Measurements from ENCODE around the gene SSBP1. TPM values are rescaled to one million over a fixed set of nuclear protein-coding genes. Genes with fewer than 3 reads are reported as not detected.
"Not testable (repeated sequence)": the region's sequence is repeated elsewhere in the genome, so short reads cannot be mapped to it uniquely, and the experiment has no call there.

Gene SSBP1
- 100 to 1,000 TPM; 159 to 209 TPM for polyA plus RNA-seq

- Histone ChIP-seq H3K4me3 (ENCODE audit: low read depth in 1 of 2, low read length in 2 of 2) (peak within 1 kb of the TSS; percentile 94 to 95), H3K4me1 (ENCODE audit: control insufficient read depth in 2 of 2, insufficient read depth in 2 of 2, low read length in 1 of 2) (peaks cover 0 to 2% of the 10 kb centered on the region in 2 donors), H3K36me3 (ENCODE audit: control insufficient read depth in 2 of 2, insufficient read depth in 2 of 2, low read length in 1 of 2) (peaks cover 2 to 4% of the 10 kb centered on the region in 2 donors), H3K27ac (ENCODE audit: low read depth in 2 of 2, low read length in 1 of 2) (peak within 1 kb of the TSS; percentile 92 to 97), H3K9me3 (ENCODE audit: control insufficient read depth in 2 of 2, insufficient read depth in 1 of 2, low read depth in 1 of 2, low read length in 1 of 2) (no peaks in the 10 kb centered on the region), H3K27me3 (ENCODE audit: control insufficient read depth in 1 of 2, insufficient read depth in 2 of 2, low read length in 2 of 2) (no peaks in the 10 kb centered on the region)
- WGBS, 2 donors = 1% methylated on average over 46 of the region's 46 CpGs
Measured at GRCh38 chr7:141737836-141738591, at the start of gene SSBP1. SSBP1 (plus strand) TSS chr7:141738358; CDS start chr7:141739167, 809 bp downstream.

- not testable (repeated sequence) for H3K36me3 ChIP-seq (ENCODE audit: control insufficient read depth in 2 of 2, insufficient read depth in 2 of 2, low read length in 1 of 2); H3K4me3 ChIP-seq (ENCODE audit: low read depth in 1 of 2, low read length in 2 of 2); H3K4me1 ChIP-seq (ENCODE audit: control insufficient read depth in 2 of 2, insufficient read depth in 2 of 2, low read length in 1 of 2); H3K27ac ChIP-seq (ENCODE audit: low read depth in 2 of 2, low read length in 1 of 2); H3K27me3 ChIP-seq (ENCODE audit: control insufficient read depth in 1 of 2, insufficient read depth in 2 of 2, low read length in 2 of 2); H3K9me3 ChIP-seq (ENCODE audit: control insufficient read depth in 2 of 2, insufficient read depth in 1 of 2, low read depth in 1 of 2, low read length in 1 of 2)
- WGBS, 2 donors = 97 to 100% methylated on average over 3 of the region's 3 CpGs
Measured at GRCh38 chr7:141689072-141689825, 48.9 kb upstream of the SSBP1 start.

GRCh38 chr7:141691540-141691939 is 46.6 kb upstream of the SSBP1 start:
- WGBS, 2 donors = 85 to 92% methylated on average over 3 of the region's 3 CpGs

GRCh38 chr7:141691961-141692360 is 46.2 kb upstream of the SSBP1 start:
- Histone ChIP-seq H3K4me3 (ENCODE audit: low read depth in 1 of 2, low read length in 2 of 2) (no peak overlapping the region), H3K27me3 (ENCODE audit: control insufficient read depth in 1 of 2, insufficient read depth in 2 of 2, low read length in 2 of 2) (no peaks in the 10 kb centered on the region), H3K9me3 (ENCODE audit: control insufficient read depth in 2 of 2, insufficient read depth in 1 of 2, low read depth in 1 of 2, low read length in 1 of 2) (no peaks in the 10 kb centered on the region), H3K4me1 (ENCODE audit: control insufficient read depth in 2 of 2, insufficient read depth in 2 of 2, low read length in 1 of 2) (peaks cover 0 to 8% of the 10 kb centered on the region in 2 donors), H3K27ac (ENCODE audit: low read depth in 2 of 2, low read length in 1 of 2) (no peak overlapping the region), H3K36me3 (ENCODE audit: control insufficient read depth in 2 of 2, insufficient read depth in 2 of 2, low read length in 1 of 2) (peaks cover 0 to 3% of the 10 kb centered on the region in 2 donors)
- whole genome bisulfite sequencing, 2 donors = 85 to 88% methylated on average over 4 of the region's 4 CpGs

More at GRCh38 chr7:141691540-141691939, 46.6 kb upstream of the SSBP1 start:
- H3K4me1 ChIP-seq (ENCODE audit: control insufficient read depth in 2 of 2, insufficient read depth in 2 of 2, low read length in 1 of 2) = peaks cover 0 to 7% of the 10 kb centered on the region in 2 donors
- H3K36me3 ChIP-seq (ENCODE audit: control insufficient read depth in 2 of 2, insufficient read depth in 2 of 2, low read length in 1 of 2) = peaks cover 0 to 3% of the 10 kb centered on the region in 2 donors
- H3K27me3 ChIP-seq (ENCODE audit: control insufficient read depth in 1 of 2, insufficient read depth in 2 of 2, low read length in 2 of 2) = no peaks in the 10 kb centered on the region
- H3K9me3 ChIP-seq (ENCODE audit: control insufficient read depth in 2 of 2, insufficient read depth in 1 of 2, low read depth in 1 of 2, low read length in 1 of 2) = no peaks in the 10 kb centered on the region
- H3K4me3 ChIP-seq (ENCODE audit: low read depth in 1 of 2, low read length in 2 of 2) = no peak overlapping the region
- no peak overlapping the region for H3K27ac ChIP-seq (ENCODE audit: low read depth in 2 of 2, low read length in 1 of 2)

- Histone ChIP-seq H3K36me3 (ENCODE audit: control insufficient read depth in 2 of 2, insufficient read depth in 2 of 2, low read length in 1 of 2) (peaks cover 0 to 3% of the 10 kb centered on the region in 2 donors), H3K4me1 (ENCODE audit: control insufficient read depth in 2 of 2, insufficient read depth in 2 of 2, low read length in 1 of 2) (peaks cover 2 to 9% of the 10 kb centered on the region in 2 donors), H3K9me3 (ENCODE audit: control insufficient read depth in 2 of 2, insufficient read depth in 1 of 2, low read depth in 1 of 2, low read length in 1 of 2) (no peaks in the 10 kb centered on the region), H3K27ac (ENCODE audit: low read depth in 2 of 2, low read length in 1 of 2) (no peak overlapping the region), H3K4me3 (ENCODE audit: low read depth in 1 of 2, low read length in 2 of 2) (no peak overlapping the region), H3K27me3 (ENCODE audit: control insufficient read depth in 1 of 2, insufficient read depth in 2 of 2, low read length in 2 of 2) (no peaks in the 10 kb centered on the region)
- 87 to 90% methylated on average over 3 of the region's 3 CpGs for WGBS, 2 donors
Measured at GRCh38 chr7:141693082-141693481, 45.1 kb upstream of the SSBP1 start.

GRCh38 chr7:141695803-141696289 is 42.3 kb upstream of the SSBP1 start:
- 66 to 72% methylated on average over 6 of the region's 6 CpGs for WGBS, 2 donors
- Histone ChIP-seq H3K27ac (ENCODE audit: low read depth in 2 of 2, low read length in 1 of 2) (no peak overlapping the region), H3K4me1 (ENCODE audit: control insufficient read depth in 2 of 2, insufficient read depth in 2 of 2, low read length in 1 of 2) (peaks cover 4 to 13% of the 10 kb centered on the region in 2 donors), H3K9me3 (ENCODE audit: control insufficient read depth in 2 of 2, insufficient read depth in 1 of 2, low read depth in 1 of 2, low read length in 1 of 2) (no peaks in the 10 kb centered on the region), H3K27me3 (ENCODE audit: control insufficient read depth in 1 of 2, insufficient read depth in 2 of 2, low read length in 2 of 2) (no peaks in the 10 kb centered on the region), H3K36me3 (ENCODE audit: control insufficient read depth in 2 of 2, insufficient read depth in 2 of 2, low read length in 1 of 2) (peaks cover 0 to 3% of the 10 kb centered on the region in 2 donors), H3K4me3 (ENCODE audit: low read depth in 1 of 2, low read length in 2 of 2) (no peak overlapping the region)

GRCh38 chr7:141696348-141696747 is 41.8 kb upstream of the SSBP1 start:
- Histone ChIP-seq H3K4me1 (ENCODE audit: control insufficient read depth in 2 of 2, insufficient read depth in 2 of 2, low read length in 1 of 2) (peaks cover 5 to 13% of the 10 kb centered on the region in 2 donors), H3K9me3 (ENCODE audit: control insufficient read depth in 2 of 2, insufficient read depth in 1 of 2, low read depth in 1 of 2, low read length in 1 of 2) (no peaks in the 10 kb centered on the region), H3K27me3 (ENCODE audit: control insufficient read depth in 1 of 2, insufficient read depth in 2 of 2, low read length in 2 of 2) (no peaks in the 10 kb centered on the region), H3K4me3 (ENCODE audit: low read depth in 1 of 2, low read length in 2 of 2) (no peak overlapping the region), H3K27ac (ENCODE audit: low read depth in 2 of 2, low read length in 1 of 2) (no peak overlapping the region), H3K36me3 (ENCODE audit: control insufficient read depth in 2 of 2, insufficient read depth in 2 of 2, low read length in 1 of 2) (no peaks in the 10 kb centered on the region)
- 51 to 56% methylated on average over 2 of the region's 2 CpGs for WGBS, 2 donors

- 66 to 77% methylated on average over 10 of the region's 10 CpGs for WGBS, 2 donors
- H3K4me1 ChIP-seq (ENCODE audit: control insufficient read depth in 2 of 2, insufficient read depth in 2 of 2, low read length in 1 of 2) = peaks cover 5 to 13% of the 10 kb centered on the region in 2 donors
- no peak overlapping the region for H3K27ac ChIP-seq (ENCODE audit: low read depth in 2 of 2, low read length in 1 of 2)
Measured at GRCh38 chr7:141697211-141697871, 40.8 kb upstream of the SSBP1 start.

GRCh38 chr7:141698247-141699015 is 39.7 kb upstream of the SSBP1 start:
- no peaks in the 10 kb centered on the region for H3K9me3 ChIP-seq (ENCODE audit: control insufficient read depth in 2 of 2, insufficient read depth in 1 of 2, low read depth in 1 of 2, low read length in 1 of 2)
- H3K27me3 ChIP-seq (ENCODE audit: control insufficient read depth in 1 of 2, insufficient read depth in 2 of 2, low read length in 2 of 2) = no peaks in the 10 kb centered on the region
- 93 to 100% methylated on average over 1 of the region's 1 CpG for WGBS, 2 donors
- no peak overlapping the region for H3K27ac ChIP-seq (ENCODE audit: low read depth in 2 of 2, low read length in 1 of 2)
- H3K4me3 ChIP-seq (ENCODE audit: low read depth in 1 of 2, low read length in 2 of 2) = no peak overlapping the region
- no peaks in the 10 kb centered on the region for H3K36me3 ChIP-seq (ENCODE audit: control insufficient read depth in 2 of 2, insufficient read depth in 2 of 2, low read length in 1 of 2)
- H3K4me1 ChIP-seq (ENCODE audit: control insufficient read depth in 2 of 2, insufficient read depth in 2 of 2, low read length in 1 of 2) = peaks cover 5 to 13% of the 10 kb centered on the region in 2 donors

More at GRCh38 chr7:141697211-141697871, 40.8 kb upstream of the SSBP1 start:
- no peak overlapping the region for H3K4me3 ChIP-seq (ENCODE audit: low read depth in 1 of 2, low read length in 2 of 2)
- H3K9me3 ChIP-seq (ENCODE audit: control insufficient read depth in 2 of 2, insufficient read depth in 1 of 2, low read depth in 1 of 2, low read length in 1 of 2) = no peaks in the 10 kb centered on the region
- no peaks in the 10 kb centered on the region for H3K36me3 ChIP-seq (ENCODE audit: control insufficient read depth in 2 of 2, insufficient read depth in 2 of 2, low read length in 1 of 2)
- no peaks in the 10 kb centered on the region for H3K27me3 ChIP-seq (ENCODE audit: control insufficient read depth in 1 of 2, insufficient read depth in 2 of 2, low read length in 2 of 2)
